ENCODE data around the gene HOXD12.

Gene HOXD12

GRCh38 chr2:176099728-176100546 is at the start of gene HOXD12:
Gene HOXD12, plus strand, starts transcription at chr2:176099795. Its CDS starts 7 bp downstream, at chr2:176099802.
- DNase-seq = no peak

DNA sequence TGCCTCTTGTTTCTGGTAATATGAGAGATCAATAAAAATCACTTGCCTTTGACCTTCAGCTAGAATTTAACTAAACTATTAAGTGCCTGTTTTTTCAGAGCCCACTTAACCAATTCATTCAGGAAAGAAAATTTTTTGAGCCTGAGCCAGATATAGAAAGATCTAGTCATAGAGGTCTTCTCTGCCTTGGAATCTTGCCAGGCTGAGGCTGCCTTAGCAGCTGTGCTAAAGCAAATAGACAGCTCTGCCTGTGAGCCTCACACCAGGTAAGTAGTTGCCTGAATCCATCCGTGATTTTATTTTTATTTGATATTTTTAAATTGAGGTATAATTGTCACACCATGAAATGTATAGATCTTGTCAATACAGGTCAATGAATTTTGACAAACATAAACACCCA is 43.2 kb upstream of the HOXD12 start:
- DNase-seq = peak; percentile 37

- peak; percentile 6 for DNase-seq
These were observed 35.6 kb upstream of the HOXD12 start for GRCh38 chr2:176063958-176064357.

DNA sequence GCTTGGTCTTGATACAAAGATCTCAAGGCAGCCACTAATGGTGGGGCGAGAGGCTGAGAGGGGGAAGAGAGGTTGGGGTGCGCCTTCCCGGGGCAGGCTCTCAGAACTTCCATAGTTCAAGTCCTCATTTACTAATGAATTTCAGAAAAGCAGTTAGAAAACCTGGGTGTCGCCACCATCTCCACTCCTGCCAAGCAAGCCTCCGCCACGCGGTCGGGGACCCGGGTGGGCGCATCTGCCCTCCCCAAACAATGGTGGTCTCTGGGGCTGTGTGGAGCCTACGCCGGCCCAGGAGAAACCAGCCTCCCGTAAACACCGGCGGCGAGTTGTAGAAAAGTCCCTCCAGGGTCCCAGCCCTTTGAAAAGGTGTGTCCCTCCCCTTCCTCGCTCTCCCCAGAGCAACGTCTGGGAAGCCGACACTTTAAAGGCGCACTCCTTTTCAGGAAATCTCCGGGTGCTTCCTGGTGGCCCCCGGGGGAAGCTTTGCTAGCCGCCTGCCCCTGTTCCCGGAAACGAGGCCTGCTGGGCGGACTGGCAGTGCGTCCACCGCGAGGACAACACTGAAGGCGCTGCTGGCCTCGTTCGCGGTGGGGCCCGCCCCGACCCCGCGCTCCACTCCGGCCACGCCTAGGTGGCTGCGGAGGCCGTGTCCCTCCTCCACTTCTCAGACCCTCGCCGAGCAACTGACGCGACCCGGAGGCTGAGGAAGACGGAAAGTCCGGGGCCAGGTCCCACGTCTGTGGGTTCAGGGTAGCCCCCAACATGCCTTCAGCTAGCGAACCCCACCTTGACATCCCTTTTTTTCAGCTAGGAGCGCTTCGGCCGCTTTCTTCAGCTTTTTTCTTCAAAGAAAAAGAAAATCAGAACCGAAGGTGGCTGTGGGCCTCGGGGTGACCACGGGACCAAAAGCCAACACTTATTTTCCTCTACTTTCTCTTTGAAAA is 32.7 kb upstream of the HOXD12 start:
- DNase-seq = no peak

DNA sequence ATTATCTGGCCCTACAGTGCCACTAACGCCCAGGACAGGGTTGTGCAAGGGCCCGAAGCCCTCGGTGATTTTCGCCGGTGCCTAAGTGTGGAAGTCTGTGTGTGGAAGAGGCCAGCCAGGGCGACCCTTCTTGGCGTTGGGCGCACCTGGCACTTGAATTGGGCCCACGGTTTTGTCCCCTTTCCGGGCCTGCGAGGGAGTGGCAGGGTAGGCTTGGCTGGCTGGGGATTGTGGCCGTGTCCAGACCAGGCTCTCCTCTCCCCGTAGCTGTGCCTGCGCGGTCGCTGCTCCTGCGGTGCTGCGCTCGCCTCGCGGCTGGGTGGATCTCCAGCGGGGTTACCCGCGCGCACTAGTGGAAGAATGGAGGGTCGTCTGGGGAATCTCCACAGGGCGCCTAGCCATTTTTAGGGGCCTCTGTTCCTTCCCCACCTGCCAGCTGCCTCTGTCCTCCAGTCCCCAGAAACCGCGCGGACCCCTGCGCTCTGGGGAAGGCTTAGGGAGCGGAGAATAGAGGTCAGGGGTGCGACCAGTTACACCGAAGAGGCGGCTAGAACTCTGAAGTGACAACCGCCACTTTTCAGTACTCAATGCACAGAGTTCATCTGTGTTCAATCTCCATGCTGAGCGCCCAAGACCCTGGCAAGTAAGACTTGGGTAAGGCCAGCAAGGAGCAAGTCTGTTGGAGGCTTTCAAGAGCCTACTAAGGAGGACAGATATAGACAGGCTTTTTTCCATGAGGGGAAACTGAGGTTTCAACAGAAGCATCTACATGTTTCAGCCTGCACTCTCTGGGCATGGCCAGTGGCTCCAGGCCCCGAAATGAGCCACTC is 31.8 kb upstream of the HOXD12 start:
- no peak for DNase-seq

DNA sequence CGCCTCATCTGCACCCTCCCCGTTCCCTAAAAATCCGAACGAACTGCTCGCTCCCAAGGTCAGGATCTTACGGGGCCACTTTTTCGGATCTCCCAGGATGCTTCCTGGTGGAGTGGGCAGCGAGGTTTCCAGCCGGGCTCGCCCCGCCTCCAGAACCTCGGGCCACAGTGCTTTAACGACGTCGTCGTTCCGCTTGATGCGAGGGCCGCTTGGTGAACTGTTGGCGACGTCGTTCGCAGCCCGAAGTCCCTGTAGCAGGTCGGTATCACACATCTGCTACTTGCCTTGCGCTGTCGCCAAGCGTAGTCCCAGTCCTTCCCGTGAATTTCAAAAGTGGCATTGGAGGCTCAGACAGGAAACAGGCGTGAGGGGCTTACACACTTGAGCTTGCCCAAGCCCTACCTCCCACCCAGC is 31.2 kb upstream of the HOXD12 start:
- no peak for DNase-seq

GRCh38 chr2:176071330-176072291 is 28.0 kb upstream of the HOXD12 start:
- no peak for DNase-seq

GRCh38 chr2:176072292-176072669 is 27.3 kb upstream of the HOXD12 start:
- DNase-seq = no peak

- no peak for DNase-seq
These were observed 26.4 kb upstream of the HOXD12 start for GRCh38 chr2:176072951-176073904.

- no peak for DNase-seq
These were observed 24.6 kb upstream of the HOXD12 start for GRCh38 chr2:176074919-176075425.

DNA sequence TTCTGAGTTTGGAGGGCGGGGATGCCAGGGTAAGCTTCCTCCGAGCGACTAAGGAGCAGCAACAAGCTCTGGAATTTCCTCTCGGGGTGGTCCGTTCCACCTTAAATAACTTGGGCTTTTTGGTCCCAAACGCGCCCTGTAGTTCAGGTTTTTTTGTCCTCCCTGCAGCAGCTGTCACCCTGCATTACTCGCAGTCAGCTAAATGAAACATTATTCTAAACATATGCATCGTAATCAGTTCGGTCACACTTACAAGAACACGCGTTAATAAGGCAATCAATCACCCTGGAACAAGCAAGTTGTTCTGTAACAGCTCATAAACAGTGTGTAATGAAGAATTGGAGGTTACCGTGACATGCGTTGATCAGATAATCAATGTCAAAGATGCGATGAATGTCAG is 24.1 kb upstream of the HOXD12 start:
- no peak for DNase-seq

GRCh38 chr2:176076063-176076462 is 23.5 kb upstream of the HOXD12 start:
- no peak for DNase-seq

- DNase-seq = no peak
These were observed 22.8 kb upstream of the HOXD12 start for GRCh38 chr2:176076796-176077195.

DNA sequence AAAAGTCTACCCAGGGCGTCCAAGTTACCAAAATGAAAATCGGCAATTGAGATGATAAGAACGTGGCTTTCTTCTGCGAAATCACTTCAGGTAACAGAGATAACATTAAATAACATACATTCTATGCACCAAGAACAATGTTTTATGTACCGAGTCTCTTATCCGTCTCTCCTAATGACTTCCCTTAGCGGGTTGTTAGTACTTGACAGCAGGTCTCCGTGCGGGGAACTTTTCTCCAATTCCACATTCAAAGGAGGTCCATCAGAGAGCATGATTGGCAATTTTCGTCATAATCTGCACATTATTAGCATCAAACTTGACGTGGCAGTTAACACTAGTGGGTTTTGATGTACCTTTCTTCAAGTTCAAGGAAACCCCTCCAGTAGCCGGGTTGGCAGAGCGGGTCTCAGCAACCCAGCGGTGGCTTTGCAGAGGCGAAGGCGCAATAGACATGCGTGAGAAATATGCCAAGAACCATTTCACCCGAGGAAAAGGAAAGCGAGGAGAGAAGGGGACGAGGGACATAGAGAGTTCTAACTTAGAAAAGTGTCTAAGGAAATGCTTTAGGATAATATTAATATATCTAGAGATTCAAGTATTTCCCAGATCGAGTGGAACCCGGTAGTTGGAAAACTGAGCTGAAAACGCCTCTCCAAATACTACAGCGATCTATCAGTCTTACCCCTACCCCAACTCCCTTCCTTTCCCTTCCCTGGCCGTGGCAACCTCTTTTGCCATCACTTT is 20.9 kb upstream of the HOXD12 start:
- no peak for DNase-seq

DNA sequence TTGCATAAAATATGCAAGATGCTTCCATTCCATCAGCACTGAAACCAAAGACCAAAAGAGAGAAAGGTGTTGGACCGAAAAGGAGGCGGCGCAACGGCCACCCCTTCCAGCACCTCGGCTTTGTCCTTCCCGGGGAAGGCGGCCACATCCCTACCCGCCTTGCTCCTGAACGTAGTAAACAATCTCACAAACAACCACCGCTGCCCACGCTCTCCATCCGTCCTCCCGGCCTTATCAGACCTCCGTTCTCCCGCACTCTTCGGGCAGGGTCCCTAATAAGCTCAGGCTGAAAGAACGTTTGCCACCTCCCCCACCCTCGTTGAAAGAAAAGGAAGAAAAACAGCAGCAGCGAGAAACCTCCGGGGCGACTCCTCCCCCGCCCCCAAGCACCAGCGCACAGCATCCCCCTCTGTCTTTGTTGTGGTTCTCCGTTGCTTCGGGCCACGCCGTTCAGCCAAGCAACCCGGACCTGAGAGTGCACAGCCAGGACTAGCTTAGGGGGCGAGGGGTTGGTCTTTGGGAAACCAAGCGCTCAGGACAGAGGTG is 20.2 kb upstream of the HOXD12 start:
- no peak for DNase-seq

- DNase-seq = no peak
These were observed 19.6 kb upstream of the HOXD12 start for GRCh38 chr2:176079831-176080539.

DNA sequence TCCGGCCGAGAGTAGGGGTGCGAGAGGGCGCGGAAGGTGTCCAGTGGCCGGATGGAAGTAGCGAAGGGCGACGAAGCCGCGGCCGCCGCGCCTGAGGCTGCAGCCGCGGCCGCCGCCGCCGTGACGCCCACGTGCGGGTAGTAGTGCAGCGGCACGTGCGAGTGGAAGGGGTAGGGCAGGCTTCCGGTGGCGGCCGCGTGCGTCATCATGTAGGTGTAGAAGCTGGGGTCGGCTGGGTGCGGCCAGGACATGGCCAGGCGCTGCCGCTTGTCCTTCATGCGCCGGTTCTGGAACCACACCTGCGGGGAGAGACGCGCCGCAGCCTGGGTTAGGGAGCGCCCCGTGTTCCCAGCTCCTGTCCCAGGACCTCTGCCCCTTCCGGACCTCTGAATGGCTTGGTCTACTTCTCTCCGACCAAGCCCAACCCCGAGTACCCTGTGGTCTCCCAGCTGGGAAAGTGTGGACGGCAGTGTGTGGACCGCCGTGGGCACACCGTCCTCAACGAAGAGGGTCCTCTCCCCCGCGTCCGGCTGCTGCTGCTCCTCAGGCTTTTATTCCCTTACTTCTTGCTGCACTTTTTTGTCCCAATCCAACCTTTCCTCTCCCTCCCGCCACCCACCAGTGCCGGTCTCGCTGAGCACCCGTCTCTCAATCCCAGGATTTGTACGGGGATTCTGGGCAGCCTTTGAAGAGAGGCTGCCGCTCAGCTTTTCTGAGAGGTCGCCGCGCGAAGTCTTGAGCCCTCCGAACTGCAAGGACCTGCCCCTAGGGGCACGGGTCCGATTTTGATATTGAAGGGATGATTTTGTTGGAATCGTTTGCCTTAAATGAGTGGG is 18.8 kb upstream of the HOXD12 start:
- DNase-seq = no peak

Measured in SHP77 treated with DMSO at 0.1 percent for 48 hours (cell line).